ENCODE results near the gene NRTN.

GRCh38 chr19:5788422-5788821 lies 16.4 kb upstream of the NRTN start:
- TF ChIP-seq POLR2A (IDR thresholded peaks at IDR 0.05) (no peak), CTCF (IDR thresholded peaks at IDR 0.05) (no peak), EP300 (IDR thresholded peaks at IDR 0.05) (no peak)
